COLO829 (cell line): ENCODE results near the gene MYMX.

Source experiments
- DNase-seq: peaks from one replicate; pipeline ENCODE4 v3.0.0; 2012; ENCODE audit warnings: low spot score

MYMX gene

GRCh38 chr6:44250718-44251123 lies 34.0 kb downstream of the MYMX start:
- no peak for DNase-seq

GRCh38 chr6:44251576-44252524 lies 35.1 kb downstream of the MYMX start:
- no peak for DNase-seq

- DNase-seq = no peak
Observed at GRCh38 chr6:44253307-44254101, 36.8 kb downstream of the MYMX start.

GRCh38 chr6:44254191-44255104 lies 37.7 kb downstream of the MYMX start:
- DNase-seq = no peak

- no peak for DNase-seq
Observed at GRCh38 chr6:44255105-44255808, 38.5 kb downstream of the MYMX start.

GRCh38 chr6:44255871-44256774 lies 39.4 kb downstream of the MYMX start:
- no peak for DNase-seq

GRCh38 chr6:44256775-44257024 lies 40.0 kb downstream of the MYMX start:
- DNase-seq = no peak

GRCh38 chr6:44257025-44257752 lies 40.5 kb downstream of the MYMX start, which contains the start of gene SLC35B2:
TSS of gene SLC35B2 (minus strand) at chr6:44257528. CDS start at chr6:44257410, 118 bp downstream.
- DNase-seq = peak; percentile 95

GRCh38 chr6:44257753-44258324 lies 41.1 kb downstream of the MYMX start:
- DNase-seq = no peak

GRCh38 chr6:44258325-44258863 lies 41.7 kb downstream of the MYMX start:
- DNase-seq = no peak

- DNase-seq = no peak
Observed at GRCh38 chr6:44258921-44259320, 42.2 kb downstream of the MYMX start.

GRCh38 chr6:44260011-44260410 lies 43.3 kb downstream of the MYMX start:
- no peak for DNase-seq

GRCh38 chr6:44260451-44261297 lies 43.9 kb downstream of the MYMX start:
- DNase-seq = no peak

GRCh38 chr6:44261581-44261980 lies 44.9 kb downstream of the MYMX start:
- no peak for DNase-seq

GRCh38 chr6:44262467-44263353 lies 46.0 kb downstream of the MYMX start:
- no peak for DNase-seq

GRCh38 chr6:44263354-44264100 lies 46.8 kb downstream of the MYMX start:
- no peak for DNase-seq
